H9 (cell line): ENCODE results near the gene RAP1B. TPM values are rescaled to one million over a fixed set of nuclear protein-coding genes. Genes with fewer than 3 reads are reported as not detected.

Experiments
- DNase-seq: peaks from one replicate; pipeline ENCODE4 v3.0.0-alpha.2; 2017
- H2AFZ ChIP-seq: one replicate; pipeline ENCODE4 v1.6.1; 2013; ENCODE audit warnings: mild to moderate bottlenecking, low read length, control low read depth, moderate library complexity
- H2AK5ac ChIP-seq: 2 replicates; pipeline ENCODE4 v1.6.1; 2013; ENCODE audit warnings: low read length, control low read depth, mixed read lengths; ENCODE audit not compliant: insufficient read length
- H2BK120ac ChIP-seq: one replicate; pipeline ENCODE4 v1.6.1; 2013; ENCODE audit warnings: low read depth, mild to moderate bottlenecking, low read length, control low read depth, inconsistent platforms; ENCODE audit not compliant: poor library complexity, severe bottlenecking
- H2BK12ac ChIP-seq: 2 replicates; pipeline ENCODE4 v1.6.1; 2013; ENCODE audit warnings: low read length, control low read depth, mixed read lengths, low read depth; ENCODE audit not compliant: insufficient read length
- H2BK15ac ChIP-seq: 2 replicates; pipeline ENCODE4 v1.6.1; 2013; ENCODE audit warnings: low read depth, low read length, control low read depth
- H2BK20ac ChIP-seq: one replicate; pipeline ENCODE4 v1.6.1; 2013; ENCODE audit warnings: low read depth, mild to moderate bottlenecking, low read length, control low read depth, inconsistent platforms; ENCODE audit not compliant: poor library complexity, severe bottlenecking
- H2BK5ac ChIP-seq: 2 replicates; pipeline ENCODE4 v1.6.1; 2013; ENCODE audit warnings: low read length, control low read depth, mixed read lengths; ENCODE audit not compliant: insufficient read length
- H3K14ac ChIP-seq: 2 replicates; pipeline ENCODE4 v1.6.1; 2013; ENCODE audit warnings: low read length, control low read depth; ENCODE audit not compliant: insufficient read depth
- H3K18ac ChIP-seq: 2 replicates; pipeline ENCODE4 v1.6.1; 2013; ENCODE audit warnings: low read depth, mild to moderate bottlenecking, mixed read lengths, low read length, control low read depth; ENCODE audit not compliant: insufficient read length
- H3K23ac ChIP-seq: 2 replicates; pipeline ENCODE4 v1.6.1; 2013; ENCODE audit warnings: low read length, control low read depth, mixed read lengths, low read depth; ENCODE audit not compliant: insufficient read length
- H3K23me2 ChIP-seq: 2 replicates; pipeline ENCODE4 v1.6.1; 2013; ENCODE audit warnings: low read depth, mild to moderate bottlenecking, mixed read lengths, low read length, control low read depth; ENCODE audit not compliant: insufficient read length, poor library complexity, severe bottlenecking
- H3K27ac ChIP-seq: 2 replicates; pipeline ENCODE4 v1.5.1; 2013; ENCODE audit warnings: low read length, control low read depth, mixed read lengths, low read depth; ENCODE audit not compliant: insufficient read length
- H3K27me3 ChIP-seq: 2 replicates; pipeline ENCODE4 v1.6.1; 2013; ENCODE audit warnings: low read length, control low read depth, inconsistent platforms; ENCODE audit not compliant: insufficient read depth
- H3K4ac ChIP-seq: 2 replicates; pipeline ENCODE4 v1.6.1; 2013; ENCODE audit warnings: low read depth, mild to moderate bottlenecking, control low read depth, inconsistent platforms, low read length, moderate library complexity
- H3K4me1 ChIP-seq: 2 replicates; pipeline ENCODE4 v1.6.1; 2013; ENCODE audit warnings: low read length, control low read depth, inconsistent platforms; ENCODE audit not compliant: insufficient read depth
- H3K4me2 ChIP-seq: 2 replicates; pipeline ENCODE4 v1.6.1; 2013; ENCODE audit warnings: low read length, control low read depth, mixed read lengths; ENCODE audit not compliant: insufficient read length, insufficient read depth
- H3K56ac ChIP-seq: 2 replicates; pipeline ENCODE4 v1.6.1; 2013; ENCODE audit warnings: low read depth, mild to moderate bottlenecking, mixed read lengths, low read length, control low read depth; ENCODE audit not compliant: insufficient read length
- H3K79me1 ChIP-seq: 2 replicates; pipeline ENCODE4 v1.6.1; 2013; ENCODE audit warnings: low read depth, mild to moderate bottlenecking, moderate library complexity, low read length, control low read depth, inconsistent platforms; ENCODE audit not compliant: insufficient read depth, poor library complexity, severe bottlenecking
- H3K79me2 ChIP-seq: 2 replicates; pipeline ENCODE4 v1.6.1; 2013; ENCODE audit warnings: low read length, control low read depth, inconsistent platforms; ENCODE audit not compliant: insufficient read depth
- H3K9ac ChIP-seq: 2 replicates; pipeline ENCODE4 v1.6.1; 2013; ENCODE audit warnings: low read length, control low read depth, mixed read lengths; ENCODE audit not compliant: insufficient read length; ENCODE audit errors: extremely low read depth
- H3K9me3 ChIP-seq: one replicate; pipeline ENCODE4 v1.6.1; 2013; ENCODE audit warnings: low read depth, low read length, inconsistent platforms; ENCODE audit not compliant: control insufficient read depth
- H3T11ph ChIP-seq: one replicate; pipeline ENCODE4 v1.6.1; 2013; ENCODE audit warnings: mild to moderate bottlenecking, low read length, control low read depth, inconsistent platforms
- H4K20me1 ChIP-seq: one replicate; pipeline ENCODE4 v1.6.1; 2013; ENCODE audit not compliant: control insufficient read depth, insufficient read length, insufficient read depth
- H4K5ac ChIP-seq: 2 replicates; pipeline ENCODE4 v1.6.1; 2013; ENCODE audit warnings: low read depth, mild to moderate bottlenecking, mixed read lengths, low read length, control low read depth; ENCODE audit not compliant: insufficient read length
- H4K8ac ChIP-seq: replicated peaks from 2 replicates; pipeline ENCODE4 v1.6.1; 2013; ENCODE audit warnings: low read length, control low read depth, mixed read lengths, low read depth; ENCODE audit not compliant: insufficient read length
- H4K91ac ChIP-seq: 2 replicates; pipeline ENCODE4 v1.6.1; 2013; ENCODE audit warnings: low read depth, mild to moderate bottlenecking, moderate library complexity, mixed read lengths, low read length, control low read depth; ENCODE audit not compliant: insufficient read length
- H3K27ac Mint-ChIP-seq, 3 experiments: 2 replicates in 2 of 3; 3 replicates in 1 of 3; pipeline ENCODE4 v1.8.0; 2020 to 2021; ENCODE audit warnings: mixed read lengths in 3 of 3, mild to moderate bottlenecking in 1 of 3, moderate library complexity in 1 of 3
- H3K27me3 Mint-ChIP-seq: 2 replicates; pipeline ENCODE4 v1.8.0; 2021; ENCODE audit warnings: low read depth, mild to moderate bottlenecking, moderate library complexity, mixed read lengths
- H3K36me3 Mint-ChIP-seq, 3 experiments: 2 replicates in 2 of 3; 3 replicates in 1 of 3; pipeline ENCODE4 v1.8.0; 2020 to 2021; ENCODE audit warnings: low read depth in 3 of 3, mixed read lengths in 3 of 3; ENCODE audit not compliant: insufficient read depth in 1 of 3
- H3K4me1 Mint-ChIP-seq, 2 experiments: 2 replicates each; pipeline ENCODE4 v1.8.0; 2020; ENCODE audit warnings: mixed read lengths in 2 of 2
- H3K4me3 Mint-ChIP-seq, 2 experiments: 2 replicates in 1 of 2; 3 replicates in 1 of 2; pipeline ENCODE4 v1.8.0; 2020 to 2021; ENCODE audit warnings: mild to moderate bottlenecking in 2 of 2, mixed read lengths in 2 of 2, moderate library complexity in 1 of 2
- H3K9me3 Mint-ChIP-seq, 2 experiments: 2 replicates in 1 of 2; 3 replicates in 1 of 2; pipeline ENCODE4 v1.8.0; 2020; ENCODE audit warnings: mild to moderate bottlenecking in 2 of 2, mixed read lengths in 2 of 2, moderate library complexity in 1 of 2
- WGBS: extraction: QIAGEN DNeasy Blood & Tissue Kit; methylation state at CpG from one replicate; pipeline ENCODE4 v1.1.7; 2013; ENCODE audit warnings: missing lambda C conversion rate, low lambda C conversion rate, mixed read lengths; ENCODE audit not compliant: insufficient read length; ENCODE audit errors: extremely low coverage; 5-methylcytosine and 5-hydroxymethylcytosine counted together
- total RNA-seq: library from RNA; stranded (reverse); gene quantifications from 2 replicates; pipeline ENCODE4 v1.2.1, GENCODE V29; 2021
- TF ChIP-seq, protein P1 (sequence below): fragments of 200-600 bp; sonication (generic); conservative IDR thresholded peaks from 3 replicates; pipeline ENCODE4 v1.8.0; 2021; ENCODE audit warnings: antibody characterized with exemption, mild to moderate bottlenecking

RAP1B gene
- total RNA-seq, 1 experiment from 2014 or later = 97.7 TPM

DNA sequence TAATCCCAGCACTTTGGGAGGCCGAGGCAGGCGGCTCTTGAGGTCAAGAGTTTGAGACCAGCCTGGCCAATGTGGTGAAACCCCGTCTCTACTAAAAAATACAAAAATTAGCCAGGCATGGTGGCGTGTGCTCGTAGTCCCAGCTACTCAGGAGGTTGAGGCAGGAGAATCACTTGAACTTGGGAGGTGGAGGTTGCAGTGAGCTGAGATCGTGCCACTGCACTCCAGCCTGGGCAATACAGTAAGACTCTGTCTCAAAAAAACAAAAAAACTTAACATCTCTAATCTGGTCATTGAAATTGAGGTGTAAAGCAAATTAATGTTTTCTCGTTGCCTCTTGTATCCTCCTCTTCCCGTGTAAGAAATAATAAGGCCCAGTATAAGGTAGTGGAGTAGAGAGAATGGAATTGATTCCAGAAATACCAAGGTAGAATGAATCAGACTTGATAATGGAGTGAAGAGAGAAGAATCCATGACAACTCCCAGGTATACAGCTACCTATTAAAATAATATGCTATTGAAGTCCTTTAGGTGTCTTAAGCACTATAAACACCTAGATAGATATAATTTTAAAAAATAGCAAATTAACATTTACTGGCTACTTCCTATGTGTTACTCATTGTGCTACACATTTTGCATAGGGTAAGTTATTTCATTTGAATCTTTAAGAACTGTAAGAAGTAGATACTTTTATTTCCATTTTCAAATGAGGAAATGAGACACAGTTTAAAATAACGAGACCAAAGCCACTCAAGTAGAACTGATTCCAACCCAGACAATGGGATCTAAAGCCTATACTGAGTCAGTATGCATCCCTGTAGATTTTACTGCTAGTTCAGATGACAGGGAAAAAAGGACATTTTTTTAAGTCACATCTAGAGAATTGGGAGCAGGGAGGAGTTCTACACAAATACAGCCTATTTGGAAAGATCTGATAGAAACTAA is 23.2 kb downstream of the RAP1B start:
- Histone ChIP-seq H3K4me2 (no peak overlapping the region), H3K4me1 (no peaks in the 10 kb centered on the region), H3K56ac (no peak overlapping the region), H2BK15ac (no peak overlapping the region), H3K9me3 (no peaks in the 10 kb centered on the region), H4K91ac (no peak overlapping the region), H3K79me1 (peaks cover 4% of the 10 kb centered on the region), H2AK5ac (no peak overlapping the region), H3K27me3 (no peaks in the 10 kb centered on the region), H4K5ac (no peak overlapping the region), H3T11ph (no peak overlapping the region), H3K23me2 (no peaks in the 10 kb centered on the region), H2BK20ac (no peak overlapping the region), H3K23ac (no peak overlapping the region), H2BK120ac (no peak overlapping the region), H2AFZ (no peak overlapping the region), H2BK5ac (no peak overlapping the region), H3K14ac (no peak overlapping the region), H3K9ac (no peak overlapping the region), H4K20me1 (no peaks in the 10 kb centered on the region), H2BK12ac (no peak overlapping the region), H3K4ac (no peak overlapping the region), H3K27ac (no peak overlapping the region), H3K18ac (no peak overlapping the region), H4K8ac (no peak overlapping the region), H3K79me2 (peaks cover 9% of the 10 kb centered on the region; the same call in 1 of the 2 replicates)
- TF ChIP-seq, protein P1, sequence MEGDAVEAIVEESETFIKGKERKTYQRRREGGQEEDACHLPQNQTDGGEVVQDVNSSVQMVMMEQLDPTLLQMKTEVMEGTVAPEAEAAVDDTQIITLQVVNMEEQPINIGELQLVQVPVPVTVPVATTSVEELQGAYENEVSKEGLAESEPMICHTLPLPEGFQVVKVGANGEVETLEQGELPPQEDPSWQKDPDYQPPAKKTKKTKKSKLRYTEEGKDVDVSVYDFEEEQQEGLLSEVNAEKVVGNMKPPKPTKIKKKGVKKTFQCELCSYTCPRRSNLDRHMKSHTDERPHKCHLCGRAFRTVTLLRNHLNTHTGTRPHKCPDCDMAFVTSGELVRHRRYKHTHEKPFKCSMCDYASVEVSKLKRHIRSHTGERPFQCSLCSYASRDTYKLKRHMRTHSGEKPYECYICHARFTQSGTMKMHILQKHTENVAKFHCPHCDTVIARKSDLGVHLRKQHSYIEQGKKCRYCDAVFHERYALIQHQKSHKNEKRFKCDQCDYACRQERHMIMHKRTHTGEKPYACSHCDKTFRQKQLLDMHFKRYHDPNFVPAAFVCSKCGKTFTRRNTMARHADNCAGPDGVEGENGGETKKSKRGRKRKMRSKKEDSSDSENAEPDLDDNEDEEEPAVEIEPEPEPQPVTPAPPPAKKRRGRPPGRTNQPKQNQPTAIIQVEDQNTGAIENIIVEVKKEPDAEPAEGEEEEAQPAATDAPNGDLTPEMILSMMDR = no peak
- H3K4me1 Mint-ChIP-seq = no peaks in the 10 kb centered on the region; a peak in 1 of 4 replicates
- no peaks in the 10 kb centered on the region for H3K9me3 Mint-ChIP-seq
- no peaks in the 10 kb centered on the region for H3K27me3 Mint-ChIP-seq
- WGBS = no CpG with 5 or more reads among the region's 9 CpGs
- H3K36me3 Mint-ChIP-seq = peaks cover 0 to 2% (median 0%) of the 10 kb centered on the region in 3 experiments; a peak in 1 of 7 replicates
- no peak for DNase-seq
- H3K27ac Mint-ChIP-seq = peak overlapping the region in 1 of 3 experiments; percentile 11; a peak in 2 of 7 replicates
- H3K4me3 Mint-ChIP-seq = no peak overlapping the region
